ENCODE data around the gene MAGI1. TPM values are rescaled to one million over a fixed set of nuclear protein-coding genes. Genes with fewer than 3 reads are reported as not detected.

MAGI1 gene
- polyA plus RNA-seq, 1 experiment, result 14.2 TPM

GRCh38 chr3:65638301-65638700, 400.4 kb downstream of the MAGI1 start:
- no peak for DNase-seq (ENCODE audit: low read depth, low spot score)
- CTCF ChIA-PET, result interaction anchor here (0.6 kb wide), 1 partner anchor 87 kb away, joined by 4 read pairs; no protein-coding TSS in a partner anchor
- TF ChIP-seq CTCF (IDR thresholded peaks at IDR 0.05; ENCODE audit: low read depth, low read length), result no peak
- no peaks in the 10 kb centered on the region for H3K9me3 ChIP-seq (ENCODE audit: control insufficient read depth, insufficient read depth, low read length)
- no peak overlapping the region for H3K4me3 ChIP-seq (ENCODE audit: low read depth, low read length)
- no peak overlapping the region for H3K27ac ChIP-seq (ENCODE audit: low read depth, low read length)
- POLR2A ChIA-PET, result interaction anchor here (0.6 kb wide), 1 partner anchor 85 kb away, joined by 3 read pairs; no protein-coding TSS in a partner anchor
- H3K27me3 ChIP-seq (ENCODE audit: control insufficient read depth, insufficient read depth, low read length), result no peaks in the 10 kb centered on the region

DNA sequence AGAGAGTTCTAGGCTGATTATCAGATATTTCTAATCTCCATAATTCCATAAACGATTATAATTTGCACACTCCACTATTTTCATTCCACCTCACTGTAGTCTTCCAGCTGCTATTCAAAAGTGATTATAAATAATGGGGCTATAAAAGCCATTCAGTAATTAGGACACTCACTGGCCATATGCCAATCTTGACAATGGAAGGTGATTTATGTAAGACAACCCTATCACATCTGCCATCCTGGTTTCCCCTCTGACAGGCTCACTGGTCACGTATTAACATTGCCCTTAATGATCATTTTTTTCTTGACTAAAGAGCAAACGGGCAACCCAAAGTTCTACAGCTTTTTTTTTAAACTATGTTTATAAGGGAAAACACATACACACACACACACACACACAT, 402.4 kb downstream of the MAGI1 start:
- ChIA-PET CTCF (no interaction called here), POLR2A (no interaction called here)

GRCh38 chr3:65635657-65636056, 403.1 kb downstream of the MAGI1 start:
- Histone ChIP-seq H3K9me3 (ENCODE audit: control insufficient read depth, insufficient read depth, low read length) (no peaks in the 10 kb centered on the region), H3K27ac (ENCODE audit: low read depth, low read length) (no peak overlapping the region), H3K4me3 (ENCODE audit: low read depth, low read length) (no peak overlapping the region), H3K27me3 (ENCODE audit: control insufficient read depth, insufficient read depth, low read length) (no peaks in the 10 kb centered on the region)
- TF ChIP-seq CTCF (IDR thresholded peaks at IDR 0.05; ENCODE audit: low read depth, low read length), result no peak
- DNase-seq (ENCODE audit: low read depth, low spot score), result no peak
- ChIA-PET POLR2A (no interaction called here), CTCF (no interaction called here)

More for the DNA sequence above, 402.4 kb downstream of the MAGI1 start:
- TF ChIP-seq CTCF (IDR thresholded peaks at IDR 0.05; ENCODE audit: low read depth, low read length), result no peak
- H3K9me3 ChIP-seq (ENCODE audit: control insufficient read depth, insufficient read depth, low read length), result no peaks in the 10 kb centered on the region
- H3K4me3 ChIP-seq (ENCODE audit: low read depth, low read length), result no peak overlapping the region
- no peaks in the 10 kb centered on the region for H3K27me3 ChIP-seq (ENCODE audit: control insufficient read depth, insufficient read depth, low read length)
- DNase-seq (ENCODE audit: low read depth, low spot score), result no peak
- H3K27ac ChIP-seq (ENCODE audit: low read depth, low read length), result no peak overlapping the region

GRCh38 chr3:65633018-65633638, 405.6 kb downstream of the MAGI1 start:
- TF ChIP-seq CTCF (IDR thresholded peaks at IDR 0.05; ENCODE audit: low read depth, low read length), result no peak
- Histone ChIP-seq H3K27ac (ENCODE audit: low read depth, low read length) (no peak overlapping the region), H3K27me3 (ENCODE audit: control insufficient read depth, insufficient read depth, low read length) (no peaks in the 10 kb centered on the region), H3K9me3 (ENCODE audit: control insufficient read depth, insufficient read depth, low read length) (no peaks in the 10 kb centered on the region), H3K4me3 (ENCODE audit: low read depth, low read length) (no peak overlapping the region)
- ChIA-PET CTCF (no interaction called here), POLR2A (no interaction called here)
- no peak for DNase-seq (ENCODE audit: low read depth, low spot score)

GRCh38 chr3:65632414-65632813, 406.3 kb downstream of the MAGI1 start:
- Histone ChIP-seq H3K9me3 (ENCODE audit: control insufficient read depth, insufficient read depth, low read length) (no peaks in the 10 kb centered on the region), H3K27ac (ENCODE audit: low read depth, low read length) (no peak overlapping the region), H3K4me3 (ENCODE audit: low read depth, low read length) (no peak overlapping the region), H3K27me3 (ENCODE audit: control insufficient read depth, insufficient read depth, low read length) (no peaks in the 10 kb centered on the region)
- CTCF ChIA-PET, result no interaction called here
- no peak for DNase-seq (ENCODE audit: low read depth, low spot score)
- POLR2A ChIA-PET, result no interaction called here
- TF ChIP-seq CTCF (IDR thresholded peaks at IDR 0.05; ENCODE audit: low read depth, low read length), result no peak
